ENCODE data around the gene TMEM247. TPM values are rescaled to one million over a fixed set of nuclear protein-coding genes. Genes with fewer than 3 reads are reported as not detected.

TMEM247 gene
- total and polyA plus RNA-seq, 2 of the 8 experiments (the other 6 are each of a cell fraction or from before 2014, with no cell fraction given) = not detected

GRCh38 chr2:46494596-46494995 lies 15.2 kb downstream of the TMEM247 start (continued):
- TF ChIP-seq KDM5A (IDR thresholded peaks at IDR 0.05; ENCODE audit: low read length) = no peak
- TF ChIP-seq POLR2A (IDR thresholded peaks at IDR 0.05; ENCODE audit: control extremely low read depth in 1 of 2, low read depth in 2 of 2, low read length in 2 of 2) = no peak
- no peak for TF ChIP-seq RXRA (IDR thresholded peaks at IDR 0.05; ENCODE audit: insufficient read depth, low read depth, low read length)
- TF ChIP-seq BCL11A (IDR thresholded peaks at IDR 0.05; ENCODE audit: low read depth in 2 of 2, low read length in 2 of 2) = no peak
- no peak for TF ChIP-seq TCF12 (IDR thresholded peaks at IDR 0.05; ENCODE audit: low read depth, low read length)
- no peak for TF ChIP-seq GTF2F1 (IDR thresholded peaks at IDR 0.05; ENCODE audit: borderline replicate concordance, low read depth, low read length)
- no peak for TF ChIP-seq HDAC6 (IDR thresholded peaks at IDR 0.05; ENCODE audit: low read depth, low read length)
- no peak for TF ChIP-seq MAX (IDR thresholded peaks at IDR 0.05)
- TF ChIP-seq NRF1 (IDR thresholded peaks at IDR 0.05; ENCODE audit: low read depth, low read length) = no peak
- TF ChIP-seq RNF2 (IDR thresholded peaks at IDR 0.05; ENCODE audit: borderline replicate concordance, low read depth, low read length, missing control alignments, poor library complexity, severe bottlenecking) = no peak
- TF ChIP-seq CHD2 (IDR thresholded peaks at IDR 0.05; ENCODE audit: low read length) = no peak

Measured in H1 (cell line).